ENCODE results near the gene SH3GL2.

SH3GL2 gene

GRCh38 chr9:17660158-17660557, 81.3 kb downstream of the SH3GL2 start:
- Histone ChIP-seq H3K4me3 (ENCODE audit: low read depth, low read length) (no peak overlapping the region), H3K36me3 (no peaks in the 10 kb centered on the region), H3K27me3 (ENCODE audit: insufficient read depth, low read depth, severe bottlenecking) (no peaks in the 10 kb centered on the region), H3K27ac (no peak overlapping the region), H3K9me3 (ENCODE audit: severe bottlenecking) (no peaks in the 10 kb centered on the region)
- DNase-seq = no peak
- TF ChIP-seq, protein P1, sequence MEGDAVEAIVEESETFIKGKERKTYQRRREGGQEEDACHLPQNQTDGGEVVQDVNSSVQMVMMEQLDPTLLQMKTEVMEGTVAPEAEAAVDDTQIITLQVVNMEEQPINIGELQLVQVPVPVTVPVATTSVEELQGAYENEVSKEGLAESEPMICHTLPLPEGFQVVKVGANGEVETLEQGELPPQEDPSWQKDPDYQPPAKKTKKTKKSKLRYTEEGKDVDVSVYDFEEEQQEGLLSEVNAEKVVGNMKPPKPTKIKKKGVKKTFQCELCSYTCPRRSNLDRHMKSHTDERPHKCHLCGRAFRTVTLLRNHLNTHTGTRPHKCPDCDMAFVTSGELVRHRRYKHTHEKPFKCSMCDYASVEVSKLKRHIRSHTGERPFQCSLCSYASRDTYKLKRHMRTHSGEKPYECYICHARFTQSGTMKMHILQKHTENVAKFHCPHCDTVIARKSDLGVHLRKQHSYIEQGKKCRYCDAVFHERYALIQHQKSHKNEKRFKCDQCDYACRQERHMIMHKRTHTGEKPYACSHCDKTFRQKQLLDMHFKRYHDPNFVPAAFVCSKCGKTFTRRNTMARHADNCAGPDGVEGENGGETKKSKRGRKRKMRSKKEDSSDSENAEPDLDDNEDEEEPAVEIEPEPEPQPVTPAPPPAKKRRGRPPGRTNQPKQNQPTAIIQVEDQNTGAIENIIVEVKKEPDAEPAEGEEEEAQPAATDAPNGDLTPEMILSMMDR (IDR thresholded peaks at IDR 0.05; ENCODE audit: low read depth, low read length) = no peak

DNA sequence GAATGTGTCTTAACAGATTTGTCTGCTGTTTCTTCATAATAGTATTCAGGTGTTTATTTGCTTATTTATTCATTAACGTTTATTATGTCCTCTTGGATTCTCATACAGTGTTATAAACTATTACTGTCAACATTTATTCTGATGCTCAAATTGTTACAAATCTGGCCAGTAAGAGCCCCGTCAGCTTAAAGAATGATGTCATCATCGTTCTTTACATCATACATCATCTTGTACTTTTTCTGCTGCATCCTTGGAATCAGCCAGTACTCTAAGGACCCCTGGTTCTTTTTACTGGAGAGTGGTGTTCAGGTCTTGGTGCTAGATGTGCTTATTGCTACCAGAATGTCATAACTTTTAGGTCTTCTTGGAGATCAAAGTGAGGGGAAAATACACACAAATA, 86.6 kb downstream of the SH3GL2 start:
- H3K27ac ChIP-seq = no peak overlapping the region
- no peaks in the 10 kb centered on the region for H3K27me3 ChIP-seq (ENCODE audit: insufficient read depth, low read depth, severe bottlenecking)
- no peaks in the 10 kb centered on the region for H3K9me3 ChIP-seq (ENCODE audit: severe bottlenecking)
- H3K36me3 ChIP-seq = no peaks in the 10 kb centered on the region
- TF ChIP-seq, protein P1 (IDR thresholded peaks at IDR 0.05; ENCODE audit: low read depth, low read length) = no peak
- DNase-seq = no peak
- H3K4me3 ChIP-seq (ENCODE audit: low read depth, low read length) = no peak overlapping the region

DNA sequence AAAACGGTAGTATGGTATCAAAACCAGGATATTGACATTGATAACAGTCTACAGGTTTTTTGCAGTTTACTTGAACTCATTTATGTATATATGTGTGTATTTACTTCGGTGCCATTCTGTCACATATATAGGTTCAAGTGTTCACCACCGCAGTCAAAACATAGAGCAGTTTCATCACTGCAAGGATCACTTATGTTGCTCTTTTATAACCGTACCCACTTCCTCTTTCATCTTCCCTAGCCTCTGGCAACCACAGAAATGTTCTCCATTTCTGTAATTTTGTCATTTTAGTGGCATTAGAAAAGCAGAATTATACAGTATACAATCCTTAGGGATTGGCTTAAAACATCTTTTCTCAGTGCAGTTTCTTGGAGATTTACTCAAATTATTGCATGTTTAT, 90.3 kb downstream of the SH3GL2 start:
- no peaks in the 10 kb centered on the region for H3K9me3 ChIP-seq (ENCODE audit: severe bottlenecking)
- H3K27me3 ChIP-seq (ENCODE audit: insufficient read depth, low read depth, severe bottlenecking) = no peaks in the 10 kb centered on the region
- TF ChIP-seq, protein P1 (IDR thresholded peaks at IDR 0.05; ENCODE audit: low read depth, low read length) = no peak
- H3K27ac ChIP-seq = no peak overlapping the region
- H3K4me3 ChIP-seq (ENCODE audit: low read depth, low read length) = no peak overlapping the region
- no peak for DNase-seq
- H3K36me3 ChIP-seq = no peaks in the 10 kb centered on the region

- Histone ChIP-seq H3K36me3 (no peaks in the 10 kb centered on the region), H3K27ac (no peak overlapping the region), H3K9me3 (ENCODE audit: severe bottlenecking) (no peaks in the 10 kb centered on the region), H3K27me3 (ENCODE audit: insufficient read depth, low read depth, severe bottlenecking) (no peaks in the 10 kb centered on the region), H3K4me3 (ENCODE audit: low read depth, low read length) (no peak overlapping the region)
- TF ChIP-seq, protein P1 (IDR thresholded peaks at IDR 0.05; ENCODE audit: low read depth, low read length) = no peak
- DNase-seq = no peak
These were observed 103.8 kb downstream of the SH3GL2 start for GRCh38 chr9:17682684-17683083.

GRCh38 chr9:17688834-17689233, 110.0 kb downstream of the SH3GL2 start:
- TF ChIP-seq, protein P1 (IDR thresholded peaks at IDR 0.05; ENCODE audit: low read depth, low read length) = no peak
- no peak overlapping the region for H3K27ac ChIP-seq
- no peak for DNase-seq
- H3K27me3 ChIP-seq (ENCODE audit: insufficient read depth, low read depth, severe bottlenecking) = no peaks in the 10 kb centered on the region
- H3K9me3 ChIP-seq (ENCODE audit: severe bottlenecking) = no peaks in the 10 kb centered on the region
- H3K36me3 ChIP-seq = no peaks in the 10 kb centered on the region
- H3K4me3 ChIP-seq (ENCODE audit: low read depth, low read length) = no peak overlapping the region

DNA sequence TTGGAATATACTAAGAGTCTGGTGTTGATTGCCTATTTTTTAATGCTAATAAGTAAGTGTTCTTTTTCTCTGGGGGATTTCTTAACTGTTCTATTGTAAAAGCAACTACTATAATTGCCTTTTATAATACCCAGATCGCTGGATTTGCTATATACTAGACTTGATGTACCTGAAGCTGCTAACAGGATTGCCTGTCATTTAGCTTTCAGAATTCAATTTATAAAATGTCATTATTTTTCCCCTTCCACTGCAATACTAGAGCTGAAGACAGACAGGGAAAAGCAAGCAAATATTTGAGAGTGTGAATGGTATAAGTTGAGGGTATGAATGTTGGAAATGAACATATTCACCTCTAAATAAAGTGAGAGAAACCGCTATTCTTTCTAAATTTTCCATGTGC, 115.5 kb downstream of the SH3GL2 start:
- Histone ChIP-seq H3K4me3 (ENCODE audit: low read depth, low read length) (peak overlapping the region; percentile 35), H3K27me3 (ENCODE audit: insufficient read depth, low read depth, severe bottlenecking) (no peaks in the 10 kb centered on the region), H3K36me3 (no peaks in the 10 kb centered on the region), H3K27ac (peak overlapping the region; percentile 69), H3K9me3 (ENCODE audit: severe bottlenecking) (no peaks in the 10 kb centered on the region)
- TF ChIP-seq, protein P1 (IDR thresholded peaks at IDR 0.05; ENCODE audit: low read depth, low read length) = no peak
- DNase-seq = no peak
